Hepatocyte (in vitro differentiated cells): ENCODE measurements around the gene IDI1. TPM values are rescaled to one million over a fixed set of nuclear protein-coding genes. Genes with fewer than 3 reads are reported as not detected.

Source experiments
- DNase-seq: peaks from one replicate; pipeline ENCODE4 v3.0.0-alpha.2; 2016; ENCODE audit warnings: low spot score
- H2AFZ ChIP-seq: fragments of 200-600 bp; sonication (generic); 2 replicates; pipeline ENCODE4 v1.6.0; 2016; ENCODE audit warnings: antibody characterized with exemption, mild to moderate bottlenecking
- H3K27ac ChIP-seq: fragments of 200-600 bp; sonication (generic); 2 replicates; pipeline ENCODE4 v1.5.1; 2016; ENCODE audit warnings: mild to moderate bottlenecking
- H3K27me3 ChIP-seq: fragments of 200-600 bp; sonication (generic); 2 replicates; pipeline ENCODE4 v1.6.1; 2016
- H3K36me3 ChIP-seq: fragments of 200-600 bp; sonication (generic); replicated peaks from 2 replicates; pipeline ENCODE4 v1.5.1; 2016; ENCODE audit warnings: low read depth; ENCODE audit not compliant: insufficient read depth
- H3K4me1 ChIP-seq: fragments of 200-600 bp; sonication (generic); 2 replicates; pipeline ENCODE4 v1.5.1; 2016; ENCODE audit warnings: mild to moderate bottlenecking, moderate library complexity; ENCODE audit not compliant: insufficient read depth
- H3K4me2 ChIP-seq: fragments of 200-600 bp; sonication (generic); 2 replicates; pipeline ENCODE4 v1.6.0; 2016
- H3K4me3 ChIP-seq: fragments of 200-600 bp; sonication (generic); 2 replicates; pipeline ENCODE4 v1.5.1; 2016; ENCODE audit warnings: mild to moderate bottlenecking
- H3K79me2 ChIP-seq: fragments of 200-600 bp; sonication (generic); 2 replicates; pipeline ENCODE4 v1.6.0; 2017; ENCODE audit warnings: mild to moderate bottlenecking
- H3K9me2 ChIP-seq: fragments of 200-600 bp; sonication (generic); replicated peaks from 2 replicates; pipeline ENCODE4 v1.6.0; 2017; ENCODE audit warnings: mild to moderate bottlenecking; ENCODE audit not compliant: insufficient read depth
- H3K9me3 ChIP-seq: fragments of 200-600 bp; sonication (generic); 2 replicates; pipeline ENCODE4 v1.5.1; 2016; ENCODE audit warnings: low read depth, mild to moderate bottlenecking
- H4K20me1 ChIP-seq: fragments of 200-600 bp; sonication (generic); 2 replicates; pipeline ENCODE4 v1.6.0; 2016; ENCODE audit warnings: mild to moderate bottlenecking; ENCODE audit not compliant: insufficient read depth, poor library complexity, severe bottlenecking
- EZH2 ChIP-seq: fragments of 200-600 bp; sonication (generic); IDR thresholded peaks from 2 replicates; pipeline ENCODE4 v1.6.1; 2016; ENCODE audit warnings: antibody characterized with exemption, mild to moderate bottlenecking, borderline replicate concordance
- EZH2phosphoT487 ChIP-seq: fragments of 200-600 bp; sonication (generic); IDR thresholded peaks from one replicate; pipeline ENCODE4 v1.6.1; 2018; ENCODE audit warnings: antibody characterized with exemption, mild to moderate bottlenecking, low read depth, moderate library complexity; ENCODE audit not compliant: unreplicated experiment, severe bottlenecking
- WGBS: methylation state at CpG from one replicate; pipeline ENCODE4 v1.1.6; 2016; ENCODE audit warnings: low lambda C conversion rate; ENCODE audit errors: missing lambda C conversion rate; 5-methylcytosine and 5-hydroxymethylcytosine counted together
- polyA plus RNA-seq: library from polyadenylated mRNA; unstranded; fragments of >200 nt; fragmentation: Nextera tagmentation; extraction: Ambion mirVana; gene quantifications from 2 replicates; pipeline ENCODE4 v1.2.1, GENCODE V29; 2016
- total RNA-seq: library from RNA; depleted of rRNA; stranded (reverse); fragments of >200 nt; gene quantifications from 2 replicates; pipeline ENCODE4 v1.2.3, GENCODE V29; 2014
- TF ChIP-seq, protein P1 (sequence below): fragments of 200-600 bp; sonication (generic); IDR thresholded peaks from 2 replicates; pipeline ENCODE4 v1.5.1; 2016; ENCODE audit warnings: antibody characterized with exemption, mild to moderate bottlenecking; ENCODE audit not compliant: poor library complexity

IDI1 gene
- total and polyA plus RNA-seq, 2 experiments from 2014 or later = 228 to 303 TPM

DNA sequence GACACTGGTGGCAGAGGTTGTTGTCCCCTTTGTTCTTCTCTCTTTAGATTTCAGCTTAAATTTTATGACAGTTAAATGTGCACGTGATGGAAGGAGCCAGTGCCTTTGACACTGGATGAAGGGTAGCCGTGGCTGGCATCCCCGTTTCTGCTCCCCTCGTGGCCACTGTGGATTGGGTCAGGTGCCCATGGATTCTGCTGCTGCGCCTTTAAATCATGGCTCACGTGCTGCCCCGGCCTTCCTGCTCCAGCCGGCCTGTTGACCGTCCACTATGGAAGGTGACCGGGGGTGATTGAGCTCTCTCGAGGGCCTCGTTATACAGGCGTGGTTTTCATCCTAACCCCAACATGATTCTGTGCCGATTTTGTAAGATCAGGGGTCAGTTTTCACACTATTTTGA lies 41.8 kb upstream of the IDI1 start:
- Histone ChIP-seq H3K36me3 (peaks cover under 1% of the 10 kb centered on the region), H2AFZ (no peak overlapping the region), H3K27me3 (no peaks in the 10 kb centered on the region), H3K4me1 (no peaks in the 10 kb centered on the region), H3K9me3 (no peaks in the 10 kb centered on the region), H3K9me2 (no peaks in the 10 kb centered on the region), H4K20me1 (no peaks in the 10 kb centered on the region), H3K4me2 (no peak overlapping the region), H3K79me2 (no peaks in the 10 kb centered on the region), H3K27ac (no peak overlapping the region), H3K4me3 (no peak overlapping the region)
- DNase-seq = no peak
- TF ChIP-seq, protein P1, sequence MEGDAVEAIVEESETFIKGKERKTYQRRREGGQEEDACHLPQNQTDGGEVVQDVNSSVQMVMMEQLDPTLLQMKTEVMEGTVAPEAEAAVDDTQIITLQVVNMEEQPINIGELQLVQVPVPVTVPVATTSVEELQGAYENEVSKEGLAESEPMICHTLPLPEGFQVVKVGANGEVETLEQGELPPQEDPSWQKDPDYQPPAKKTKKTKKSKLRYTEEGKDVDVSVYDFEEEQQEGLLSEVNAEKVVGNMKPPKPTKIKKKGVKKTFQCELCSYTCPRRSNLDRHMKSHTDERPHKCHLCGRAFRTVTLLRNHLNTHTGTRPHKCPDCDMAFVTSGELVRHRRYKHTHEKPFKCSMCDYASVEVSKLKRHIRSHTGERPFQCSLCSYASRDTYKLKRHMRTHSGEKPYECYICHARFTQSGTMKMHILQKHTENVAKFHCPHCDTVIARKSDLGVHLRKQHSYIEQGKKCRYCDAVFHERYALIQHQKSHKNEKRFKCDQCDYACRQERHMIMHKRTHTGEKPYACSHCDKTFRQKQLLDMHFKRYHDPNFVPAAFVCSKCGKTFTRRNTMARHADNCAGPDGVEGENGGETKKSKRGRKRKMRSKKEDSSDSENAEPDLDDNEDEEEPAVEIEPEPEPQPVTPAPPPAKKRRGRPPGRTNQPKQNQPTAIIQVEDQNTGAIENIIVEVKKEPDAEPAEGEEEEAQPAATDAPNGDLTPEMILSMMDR = no peak
- no peak for TF ChIP-seq EZH2phosphoT487
- TF ChIP-seq EZH2 = no peak
- WGBS = 97% methylated on average over 14 of the region's 14 CpGs

DNA sequence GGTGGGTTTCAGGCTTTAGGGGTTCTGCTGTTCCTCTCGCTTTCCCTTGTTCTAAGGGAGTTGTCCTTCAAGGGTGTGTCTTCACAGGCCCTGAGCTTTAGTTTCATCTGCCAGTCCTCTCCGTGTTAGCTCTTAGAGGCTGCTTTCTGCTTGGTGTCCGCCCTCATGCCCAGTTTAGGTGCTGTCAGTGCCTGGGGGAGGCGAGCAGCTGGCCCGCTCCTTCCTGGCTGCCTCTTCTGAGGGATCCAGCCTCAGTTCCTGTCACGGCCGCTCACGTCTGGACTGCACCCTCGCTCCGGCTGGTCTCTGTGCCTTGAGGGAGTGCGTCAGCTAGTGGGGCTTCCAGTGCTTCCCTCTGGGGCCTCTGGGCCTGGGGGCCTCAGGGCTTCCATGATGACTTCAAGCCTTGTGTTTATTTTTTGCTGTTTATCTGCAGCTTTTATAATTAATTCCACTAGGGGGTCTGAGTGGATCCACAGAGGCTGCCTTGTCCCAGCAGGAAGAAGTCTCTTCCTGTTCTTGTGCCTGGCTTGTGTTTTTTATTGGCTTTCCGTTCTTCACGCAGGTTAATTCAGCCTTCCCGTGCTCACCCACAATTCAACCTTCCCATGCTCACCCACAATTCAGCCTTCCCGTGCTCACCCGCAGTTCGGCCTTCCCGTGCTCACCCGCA lies 40.2 kb upstream of the IDI1 start:
- DNase-seq = no peak
- no peak overlapping the region for H3K4me3 ChIP-seq
- no peaks in the 10 kb centered on the region for H3K36me3 ChIP-seq
- no peak overlapping the region for H2AFZ ChIP-seq
- H3K4me2 ChIP-seq = no peak overlapping the region
- H3K27me3 ChIP-seq = no peaks in the 10 kb centered on the region
- no peaks in the 10 kb centered on the region for H3K9me3 ChIP-seq
- H3K79me2 ChIP-seq = no peaks in the 10 kb centered on the region
- H4K20me1 ChIP-seq = no peaks in the 10 kb centered on the region
- H3K27ac ChIP-seq = no peak overlapping the region
- H3K4me1 ChIP-seq = no peaks in the 10 kb centered on the region
- TF ChIP-seq EZH2phosphoT487 = no peak
- TF ChIP-seq, protein P1 = no peak
- TF ChIP-seq EZH2 = no peak
- 86% methylated on average over 19 of the region's 19 CpGs for WGBS
- no peaks in the 10 kb centered on the region for H3K9me2 ChIP-seq

DNA sequence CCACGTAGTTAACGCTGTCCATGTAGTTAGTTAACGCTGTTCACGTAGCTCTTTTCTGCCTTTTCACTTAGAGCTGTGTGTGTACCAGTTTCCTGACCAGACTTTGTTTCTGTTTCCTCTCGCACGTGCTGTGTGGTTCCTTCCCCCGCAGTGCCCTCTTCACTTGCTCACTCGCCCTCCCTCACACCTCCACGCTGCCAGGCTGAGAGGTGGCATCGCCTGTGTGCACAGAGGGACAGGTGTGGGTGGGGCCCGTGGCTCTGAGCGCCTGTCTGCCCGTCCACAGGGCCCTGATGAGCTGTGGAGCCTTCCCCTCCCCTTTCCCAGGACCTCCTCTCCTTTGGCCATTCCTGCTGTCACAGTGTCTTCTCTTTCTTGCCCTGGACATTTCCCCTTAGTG lies 37.9 kb upstream of the IDI1 start:
- H3K79me2 ChIP-seq = no peaks in the 10 kb centered on the region
- H3K27ac ChIP-seq = no peak overlapping the region
- no peaks in the 10 kb centered on the region for H3K9me2 ChIP-seq
- no peaks in the 10 kb centered on the region for H3K9me3 ChIP-seq
- no peaks in the 10 kb centered on the region for H3K36me3 ChIP-seq
- no peaks in the 10 kb centered on the region for H3K4me1 ChIP-seq
- no peak for DNase-seq
- TF ChIP-seq EZH2 = no peak
- no peak for TF ChIP-seq EZH2phosphoT487
- TF ChIP-seq, protein P1 = no peak
- no peak overlapping the region for H3K4me2 ChIP-seq
- no peaks in the 10 kb centered on the region for H3K27me3 ChIP-seq
- 96% methylated on average over 13 of the region's 13 CpGs for WGBS
- H3K4me3 ChIP-seq = no peak overlapping the region
- no peak overlapping the region for H2AFZ ChIP-seq
- no peaks in the 10 kb centered on the region for H4K20me1 ChIP-seq
